Caco-2 (cell line): ENCODE results near the gene PRRT3. TPM values are rescaled to one million over a fixed set of nuclear protein-coding genes. Genes with fewer than 3 reads are reported as not detected.
A peak's percentile ranks its signal among the peaks of the same experiment; 100 is the strongest.

Source experiments
- BruUV-seq: library from RNA; stranded (reverse); fragments of 400-500 nt; replicated peaks from 2 replicates; lab custom pipeline; 2021; lab: Mats Ljungman, UMichigan
- CTCF ChIA-PET: fragments of 300-600 bp; sonication (Branson Sonifier 250); formaldehyde crosslinking; loops from one replicate; lab custom pipeline; 2022; ENCODE audit warnings: antibody characterized with exemption; lab: Charles Lee
- POLR2A ChIA-PET: fragments of 300-600 bp; sonication (Branson Sonifier 250); formaldehyde crosslinking; loops from one replicate; lab custom pipeline; 2022; ENCODE audit warnings: antibody characterized with exemption; lab: Charles Lee
- DNase-seq, 2 experiments: peaks; one replicate each; pipeline versions ENCODE4 v3.0.0 to v3.0.0-alpha.2; 2020 to 2022
- H3K27me3 ChIP-seq: replicated peaks from 2 replicates; pipeline ENCODE4 v1.6.0; 2011; ENCODE audit warnings: low read length; ENCODE audit not compliant: control insufficient read depth, insufficient read depth
- H3K36me3 ChIP-seq: 2 replicates; pipeline ENCODE4 v1.5.1; 2011; ENCODE audit warnings: low read length; ENCODE audit not compliant: control insufficient read depth, insufficient read depth
- H3K4me1 ChIP-seq: fragments of 250-450 bp; sonication (Bioruptor Pico); 2 replicates; pipeline ENCODE4 v1.5.1; 2020; ENCODE audit warnings: mild to moderate bottlenecking
- H3K4me3 ChIP-seq: 2 replicates; pipeline ENCODE4 v1.5.1; 2011; ENCODE audit warnings: low read depth, mild to moderate bottlenecking, control low read depth, low read length
- H3K9me3 ChIP-seq: fragments of 250-450 bp; sonication (Bioruptor Pico); 2 replicates; pipeline ENCODE4 v1.5.1; 2020; ENCODE audit warnings: mild to moderate bottlenecking, moderate library complexity
- H3K27ac Mint-ChIP-seq: one replicate; pipeline ENCODE4 v1.8.0; 2022; ENCODE audit warnings: mixed read lengths; ENCODE audit not compliant: unreplicated experiment
- H3K27me3 Mint-ChIP-seq: one replicate; pipeline ENCODE4 v1.8.0; 2022; ENCODE audit warnings: mixed read lengths; ENCODE audit not compliant: insufficient read depth, unreplicated experiment
- H3K36me3 Mint-ChIP-seq: one replicate; pipeline ENCODE4 v1.8.0; 2022; ENCODE audit warnings: mild to moderate bottlenecking, mixed read lengths; ENCODE audit not compliant: insufficient read depth, unreplicated experiment
- H3K4me1 Mint-ChIP-seq: one replicate; pipeline ENCODE4 v1.8.0; 2022; ENCODE audit warnings: low read depth, mixed read lengths; ENCODE audit not compliant: unreplicated experiment
- H3K4me3 Mint-ChIP-seq: one replicate; pipeline ENCODE4 v1.8.0; 2022; ENCODE audit warnings: mild to moderate bottlenecking, moderate library complexity, mixed read lengths; ENCODE audit not compliant: unreplicated experiment
- H3K9me3 Mint-ChIP-seq: one replicate; pipeline ENCODE4 v1.8.0; 2022; ENCODE audit warnings: mixed read lengths; ENCODE audit not compliant: unreplicated experiment
- CTCF ChIP-seq, 2 experiments: fragments of 200-600 bp in 1 of 2; IDR thresholded peaks; 1 replicate in 1 of 2; 2 replicates in 1 of 2; pipeline versions ENCODE4 v1.5.1 to v1.8.0; 2011 to 2022; ENCODE audit warnings: antibody characterized with exemption in 1 of 2, control low read depth in 1 of 2, inconsistent platforms in 1 of 2, low read depth in 1 of 2, low read length in 1 of 2, mild to moderate bottlenecking in 1 of 2, moderate library complexity in 1 of 2; ENCODE audit not compliant: insufficient read depth in 1 of 2, severe bottlenecking in 1 of 2, unreplicated experiment in 1 of 2
- intact Hi-C: fragments of 100-400 bp; cut with micrococcal nuclease; formaldehyde crosslinking; loops from one replicate; pipeline ENCODE4 v1.10.0; 2022; ENCODE audit not compliant: unreplicated experiment
- total RNA-seq: library from RNA; stranded (reverse); gene quantifications from 2 replicates; pipeline ENCODE4 v1.2.3, GENCODE V29; 2022

PRRT3 gene
- total RNA-seq, 1 experiment from 2014 or later, result 1.3 TPM

- Histone ChIP-seq H3K9me3 (no peaks in the 10 kb centered on the region), H3K27me3 (no peaks in the 10 kb centered on the region), H3K4me3 (no peak overlapping the region), H3K4me1 (0 out of 2 replicates have a peak, but pooled peaks cover 6% of the 10 kb centered on the region), H3K36me3 (no peaks in the 10 kb centered on the region; the same call in 1 of the 2 replicates)
- ChIA-PET POLR2A (interaction anchor here (0.6 kb wide), 2 partner anchors 34 to 304 kb away, joined by 3 to 13 read pairs; no protein-coding TSS in a partner anchor), CTCF (interaction anchor here (0.7 to 1.0 kb wide), 2 partner anchors 17 to 208 kb away, joined by 3 to 7 read pairs; no protein-coding TSS in a partner anchor)
- no peaks in the 10 kb centered on the region for H3K4me1 Mint-ChIP-seq
- no peak for TF ChIP-seq CTCF (IDR thresholded peaks at IDR 0.05; ENCODE audit: insufficient read depth in 1 of 2, low read depth in 1 of 2, low read length in 1 of 2, severe bottlenecking in 1 of 2, unreplicated experiment in 1 of 2)
- DNase-seq, result no peak
- H3K36me3 Mint-ChIP-seq, result peaks cover 21% of the 10 kb centered on the region
- H3K27me3 Mint-ChIP-seq, result no peaks in the 10 kb centered on the region
- no peaks in the 10 kb centered on the region for H3K9me3 Mint-ChIP-seq
- no peak overlapping the region for H3K27ac Mint-ChIP-seq
- no peak overlapping the region for H3K4me3 Mint-ChIP-seq
- intact Hi-C loops, result no loop called here
- no TSS peak for BruUV-seq
Observed at GRCh38 chr3:9949626-9950025, 2.6 kb downstream of the PRRT3 start.

- H3K9me3 Mint-ChIP-seq, result no peaks in the 10 kb centered on the region
- no peaks in the 10 kb centered on the region for H3K27me3 ChIP-seq
- ChIA-PET POLR2A (interaction anchor here (0.5 to 0.6 kb wide), 3 partner anchors 34 to 305 kb away, joined by 3 to 13 read pairs (median 3); no protein-coding TSS in a partner anchor), CTCF (no interaction called here)
- H3K4me3 Mint-ChIP-seq, result no peak overlapping the region
- TF ChIP-seq CTCF (IDR thresholded peaks at IDR 0.05; ENCODE audit: insufficient read depth in 1 of 2, low read depth in 1 of 2, low read length in 1 of 2, severe bottlenecking in 1 of 2, unreplicated experiment in 1 of 2), result no peak
- H3K27me3 Mint-ChIP-seq, result no peaks in the 10 kb centered on the region
- no peak overlapping the region for H3K27ac Mint-ChIP-seq
- H3K4me3 ChIP-seq, result no peak overlapping the region
- peaks cover 21% of the 10 kb centered on the region for H3K36me3 Mint-ChIP-seq
- no peaks in the 10 kb centered on the region; the same call in 1 of the 2 replicates for H3K36me3 ChIP-seq
- H3K9me3 ChIP-seq, result no peaks in the 10 kb centered on the region
- H3K4me1 Mint-ChIP-seq, result no peaks in the 10 kb centered on the region
- intact Hi-C loops, result no loop called here
- BruUV-seq, result no TSS peak
- DNase-seq, result no peak
- 0 out of 2 replicates have a peak, but pooled peaks cover 6% of the 10 kb centered on the region for H3K4me1 ChIP-seq
Observed at GRCh38 chr3:9949115-9949514, 3.1 kb downstream of the PRRT3 start.

GRCh38 chr3:9948586-9948985 lies 3.6 kb downstream of the PRRT3 start:
- H3K27ac Mint-ChIP-seq, result no peak overlapping the region
- TSS peak; percentile 18 for BruUV-seq
- intact Hi-C loops, result no loop called here
- H3K36me3 Mint-ChIP-seq, result peaks cover 21% of the 10 kb centered on the region
- no peaks in the 10 kb centered on the region for H3K9me3 Mint-ChIP-seq
- Histone ChIP-seq H3K4me3 (no peak overlapping the region), H3K4me1 (0 out of 2 replicates have a peak, but pooled peaks cover 6% of the 10 kb centered on the region), H3K9me3 (no peaks in the 10 kb centered on the region), H3K36me3 (no peaks in the 10 kb centered on the region; the same call in 1 of the 2 replicates), H3K27me3 (no peaks in the 10 kb centered on the region)
- H3K4me3 Mint-ChIP-seq, result peak overlapping the region; percentile 83
- ChIA-PET CTCF (interaction anchor here (0.6 kb wide), 1 partner anchor 120 kb away, joined by 3 read pairs; no protein-coding TSS in a partner anchor), POLR2A (interaction anchor here (0.5 kb wide), 1 partner anchor 76 kb away, joined by 3 read pairs; no protein-coding TSS in a partner anchor)
- no peak for TF ChIP-seq CTCF (IDR thresholded peaks at IDR 0.05; ENCODE audit: insufficient read depth in 1 of 2, low read depth in 1 of 2, low read length in 1 of 2, severe bottlenecking in 1 of 2, unreplicated experiment in 1 of 2)
- DNase-seq, result no peak
- H3K27me3 Mint-ChIP-seq, result no peaks in the 10 kb centered on the region
- H3K4me1 Mint-ChIP-seq, result no peaks in the 10 kb centered on the region
